GM23338 (cell line): ENCODE measurements around the gene DFFA. TPM values are rescaled to one million over a fixed set of nuclear protein-coding genes. Genes with fewer than 3 reads are reported as not detected.
A peak's percentile ranks its signal among the peaks of the same experiment; 100 is the strongest.

Source experiments
- ATAC-seq: fragments of 200-7000 bp; cut with Tn5 transposase; 3 replicates; pipeline ENCODE4 v1.9.1; 2020
- DNase-seq: peaks from one replicate; pipeline ENCODE4 v3.0.0-alpha.2; 2015; ENCODE audit warnings: low spot score
- H2AFZ ChIP-seq: fragments of 200-600 bp; sonication (generic); 2 replicates; pipeline ENCODE4 v1.8.0; 2016; ENCODE audit warnings: antibody characterized with exemption, mild to moderate bottlenecking, moderate library complexity
- H3F3A ChIP-seq: fragments of 200-600 bp; sonication (generic); replicated peaks from 2 replicates; pipeline ENCODE4 v1.8.0; 2017; ENCODE audit warnings: antibody characterized with exemption, mixed run types, low read depth
- H3K27ac ChIP-seq: fragments of 200-600 bp; sonication (generic); 2 replicates; pipeline ENCODE4 v1.6.1; 2016; ENCODE audit warnings: low read depth
- H3K27me3 ChIP-seq: fragments of 200-600 bp; sonication (generic); 2 replicates; pipeline ENCODE4 v1.8.0; 2016; ENCODE audit warnings: mild to moderate bottlenecking, mixed run types, moderate library complexity; ENCODE audit not compliant: insufficient read depth
- H3K36me3 ChIP-seq: fragments of 200-600 bp; sonication (generic); 2 replicates; pipeline ENCODE4 v1.8.0; 2016; ENCODE audit warnings: mild to moderate bottlenecking; ENCODE audit not compliant: insufficient read depth
- H3K4me1 ChIP-seq: fragments of 200-600 bp; sonication (generic); 2 replicates; pipeline ENCODE4 v1.8.0; 2016; ENCODE audit warnings: mild to moderate bottlenecking, moderate library complexity; ENCODE audit not compliant: insufficient read depth
- H3K4me2 ChIP-seq: fragments of 200-600 bp; sonication (generic); 2 replicates; pipeline ENCODE4 v1.7.1; 2017; ENCODE audit warnings: mixed run types
- H3K4me3 ChIP-seq: fragments of 200-600 bp; sonication (generic); 2 replicates; pipeline ENCODE4 v1.6.1; 2016; ENCODE audit warnings: mixed run types
- H3K79me2 ChIP-seq: fragments of 200-600 bp; sonication (generic); replicated peaks from 2 replicates; pipeline ENCODE4 v1.8.0; 2017; ENCODE audit warnings: mild to moderate bottlenecking; ENCODE audit not compliant: insufficient read depth
- H3K9me2 ChIP-seq: fragments of 200-600 bp; sonication (generic); 2 replicates; pipeline ENCODE4 v1.8.0; 2017; ENCODE audit not compliant: insufficient read depth
- H4K20me1 ChIP-seq: fragments of 200-600 bp; sonication (generic); replicated peaks from 2 replicates; pipeline ENCODE4 v1.8.0; 2017; ENCODE audit warnings: mild to moderate bottlenecking; ENCODE audit not compliant: insufficient read depth
- H3K27ac Mint-ChIP-seq: 2 replicates; pipeline ENCODE4 v1.8.0; 2020; ENCODE audit warnings: inconsistent platforms, mild to moderate bottlenecking, moderate library complexity, mixed read lengths
- H3K27me3 Mint-ChIP-seq: 3 replicates; pipeline ENCODE4 v1.8.0; 2022; ENCODE audit warnings: low read depth, mild to moderate bottlenecking, moderate library complexity, mixed read lengths, inconsistent platforms; ENCODE audit not compliant: insufficient read depth, poor library complexity
- H3K36me3 Mint-ChIP-seq: 3 replicates; pipeline ENCODE4 v1.8.0; 2021; ENCODE audit warnings: low read depth, mild to moderate bottlenecking, inconsistent platforms, moderate library complexity, mixed read lengths
- H3K4me1 Mint-ChIP-seq: 3 replicates; pipeline ENCODE4 v1.8.0; 2020; ENCODE audit warnings: mild to moderate bottlenecking, inconsistent platforms, mixed read lengths
- H3K4me3 Mint-ChIP-seq: 3 replicates; pipeline ENCODE4 v1.8.0; 2021; ENCODE audit warnings: moderate library complexity, mild to moderate bottlenecking, inconsistent platforms, mixed read lengths
- H3K9me3 Mint-ChIP-seq: 3 replicates; pipeline ENCODE4 v1.8.0; 2020; ENCODE audit warnings: moderate library complexity, mild to moderate bottlenecking, inconsistent platforms, mixed read lengths
- CREB1 ChIP-seq: fragments of 250-450 bp; sonication (Bioruptor Pico); IDR thresholded peaks from 2 replicates; pipeline ENCODE4 v1.5.0; 2020; ENCODE audit warnings: low read depth, mild to moderate bottlenecking, moderate library complexity
- CTCF ChIP-seq, 2 experiments: fragments of 200-600 bp in 1 of 2; sonication (generic) in 1 of 2; conservative IDR thresholded peaks; 2 replicates each; pipeline versions ENCODE4 v1.5.1 to v1.6.1; 2016 to 2017; ENCODE audit warnings: antibody characterized with exemption in 2 of 2, low read depth in 2 of 2, mild to moderate bottlenecking in 2 of 2, moderate library complexity in 1 of 2
- ETS1 ChIP-seq: IDR thresholded peaks from 2 replicates; pipeline ENCODE4 v1.6.1; 2016; ENCODE audit warnings: antibody characterized with exemption
- EZH2 ChIP-seq: fragments of 200-600 bp; sonication (generic); IDR thresholded peaks from one replicate; pipeline ENCODE4 v1.8.0; 2017; ENCODE audit warnings: antibody characterized with exemption, mild to moderate bottlenecking, low read depth; ENCODE audit not compliant: unreplicated experiment
- EZH2phosphoT487 ChIP-seq: fragments of 200-600 bp; sonication (generic); IDR thresholded peaks from one replicate; pipeline ENCODE4 v1.8.1; 2018; ENCODE audit warnings: antibody characterized with exemption; ENCODE audit not compliant: unreplicated experiment
- JUNB ChIP-seq: IDR thresholded peaks from one replicate; pipeline ENCODE4 v1.6.1; 2016; ENCODE audit warnings: antibody characterized with exemption; ENCODE audit not compliant: unreplicated experiment
- NANOG ChIP-seq: IDR thresholded peaks from 2 replicates; pipeline ENCODE4 v1.6.1; 2016; ENCODE audit warnings: antibody characterized with exemption, borderline replicate concordance
- POLR2AphosphoS5 ChIP-seq: IDR thresholded peaks from 2 replicates; pipeline ENCODE4 v1.6.1; 2016; ENCODE audit warnings: antibody characterized with exemption, low read depth
- STAT1 ChIP-seq: IDR thresholded peaks from one replicate; pipeline ENCODE4 v1.6.1; 2016; ENCODE audit warnings: antibody characterized with exemption; ENCODE audit not compliant: unreplicated experiment
- ZNF114 ChIP-seq: fragments of 250-450 bp; sonication (Bioruptor Pico); IDR thresholded peaks from 2 replicates; pipeline ENCODE4 v1.5.0; 2020; ENCODE audit warnings: mild to moderate bottlenecking, moderate library complexity
- ZNF331 ChIP-seq: fragments of 250-450 bp; sonication (Bioruptor Pico); IDR thresholded peaks from 2 replicates; pipeline ENCODE4 v1.5.0; 2020; ENCODE audit warnings: low read depth, mild to moderate bottlenecking, moderate library complexity
- ZNF462 ChIP-seq: fragments of 250-450 bp; sonication (Bioruptor Pico); IDR thresholded peaks from 2 replicates; pipeline ENCODE4 v1.5.0; 2020; ENCODE audit warnings: mild to moderate bottlenecking, moderate library complexity
- polyA plus RNA-seq: library from polyadenylated mRNA; unstranded; fragments of >200 nt; fragmentation: Nextera tagmentation; extraction: Ambion mirVana; gene quantifications from 2 replicates; pipeline ENCODE4 v1.2.1, GENCODE V29; 2016
- total RNA-seq: library from RNA; depleted of rRNA; stranded (reverse); fragments of >200 nt; shearing (Covaris generic); gene quantifications from 2 replicates; pipeline ENCODE4 v1.2.3, GENCODE V29; 2014

Gene DFFA
- total and polyA plus RNA-seq, 2 experiments from 2014 or later, result 65.2 to 82.0 TPM

GRCh38 chr1:10424034-10424433 lies 48.3 kb downstream of the DFFA start:
- H3K27ac Mint-ChIP-seq, result peak overlapping the region; percentile 83
- H2AFZ ChIP-seq, result no peak overlapping the region
- no peak overlapping the region for H3K4me3 ChIP-seq
- H3K36me3 ChIP-seq, result peaks cover 20% of the 10 kb centered on the region
- no peak for DNase-seq
- no peaks in the 10 kb centered on the region for H3K79me2 ChIP-seq
- peak overlapping the region; percentile 27; the same call in 1 of the 2 replicates for H3K27ac ChIP-seq
- H4K20me1 ChIP-seq, result no peaks in the 10 kb centered on the region
- H3K4me3 Mint-ChIP-seq, result no peak overlapping the region
- 0 out of 2 replicates have a peak, but pooled peaks cover 14% of the 10 kb centered on the region for H3F3A ChIP-seq
- H3K4me1 ChIP-seq, result no peaks in the 10 kb centered on the region
- no peaks in the 10 kb centered on the region for H3K9me3 Mint-ChIP-seq
- TF ChIP-seq EZH2 (no peak), EZH2phosphoT487 (no peak), ETS1 (no peak), NANOG (no peak), ZNF331 (no peak), CREB1 (no peak), ZNF114 (CRISPR knock-in tag) (no peak), ZNF462 (no peak), JUNB (no peak), POLR2AphosphoS5 (no peak), CTCF (conservative IDR thresholded peaks at IDR 0.05; ENCODE audit: low read depth in 2 of 2) (no peak), STAT1 (no peak)
- ATAC-seq, result no peak
- no peak overlapping the region for H3K4me2 ChIP-seq
- no peaks in the 10 kb centered on the region for H3K9me2 ChIP-seq
- H3K36me3 Mint-ChIP-seq, result peaks cover 32% of the 10 kb centered on the region
- peaks cover 7% of the 10 kb centered on the region for H3K27me3 Mint-ChIP-seq
- peaks cover 5% of the 10 kb centered on the region; the same call in 2 of the 3 replicates for H3K4me1 Mint-ChIP-seq
- H3K27me3 ChIP-seq, result no peaks in the 10 kb centered on the region
